Keratinocyte (primary cell): ENCODE data around the gene KLF2. TPM values are rescaled to one million over a fixed set of nuclear protein-coding genes. Genes with fewer than 3 reads are reported as not detected.

Experiments
- DNase-seq: peaks from one replicate; pipeline ENCODE4 v3.0.0-alpha.2; 2011; ENCODE audit warnings: low read depth, missing footprints, low spot score
- FAIRE-seq: peaks from 2 replicates; lab custom pipeline; 2011; peaks lifted over from hg19 to GRCh38; lab: Jason Lieb, UNC
- H2AFZ ChIP-seq: 2 replicates; pipeline ENCODE4 v1.6.0; 2012; ENCODE audit warnings: low read length, control low read depth, inconsistent platforms; ENCODE audit not compliant: control insufficient read depth
- H3K27ac ChIP-seq: 2 replicates; pipeline ENCODE4 v1.5.1; 2011; ENCODE audit warnings: low read length; ENCODE audit not compliant: control insufficient read depth, insufficient read depth
- H3K27me3 ChIP-seq: 3 replicates; pipeline ENCODE4 v1.6.0; 2011; ENCODE audit warnings: low read length; ENCODE audit not compliant: control insufficient read depth, insufficient read depth; ENCODE audit errors: extremely low read depth
- H3K36me3 ChIP-seq, 2 experiments: 2 replicates in 1 of 2; 3 replicates in 1 of 2; pipeline ENCODE4 v1.5.1; 2011; ENCODE audit warnings: low read length in 2 of 2, mild to moderate bottlenecking in 1 of 2; ENCODE audit not compliant: control insufficient read depth in 2 of 2, insufficient read depth in 2 of 2; ENCODE audit errors: extremely low read depth in 1 of 2
- H3K4me1 ChIP-seq: 3 replicates; pipeline ENCODE4 v1.5.1; 2011; ENCODE audit warnings: low read length; ENCODE audit not compliant: control insufficient read depth, insufficient read depth; ENCODE audit errors: extremely low read depth
- H3K4me2 ChIP-seq: 3 replicates; pipeline ENCODE4 v1.6.0; 2011; ENCODE audit warnings: low read depth, low read length; ENCODE audit not compliant: control insufficient read depth, insufficient read depth; ENCODE audit errors: extremely low read depth
- H3K4me3 ChIP-seq, 3 experiments: fragments of 200-600 bp in 1 of 3; sonication (generic) in 1 of 3; 2 replicates in 2 of 3; 3 replicates in 1 of 3; pipeline ENCODE4 v1.5.1; 2011 to 2016; ENCODE audit warnings: low read length in 3 of 3, mild to moderate bottlenecking in 3 of 3, control low read depth in 2 of 3, inconsistent platforms in 1 of 3, low read depth in 1 of 3, mixed read lengths in 1 of 3, mixed run types in 1 of 3, moderate library complexity in 1 of 3; ENCODE audit not compliant: control insufficient read depth in 2 of 3, insufficient read depth in 2 of 3; ENCODE audit errors: extremely low read depth in 1 of 3
- H3K79me2 ChIP-seq: 2 replicates; pipeline ENCODE4 v1.6.0; 2012; ENCODE audit warnings: low read length; ENCODE audit not compliant: control insufficient read depth, insufficient read depth
- H3K9ac ChIP-seq: 3 replicates; pipeline ENCODE4 v1.6.0; 2011; ENCODE audit warnings: low read length; ENCODE audit not compliant: control insufficient read depth, insufficient read depth; ENCODE audit errors: extremely low read depth
- H3K9me1 ChIP-seq: 3 replicates; pipeline ENCODE4 v1.6.0; 2011; ENCODE audit warnings: low read length; ENCODE audit not compliant: control insufficient read depth, insufficient read depth; ENCODE audit errors: extremely low read depth
- H3K9me3 ChIP-seq: 2 replicates; pipeline ENCODE4 v1.5.1; 2012; ENCODE audit warnings: low read depth, low read length; ENCODE audit not compliant: control insufficient read depth
- H4K20me1 ChIP-seq: 3 replicates; pipeline ENCODE4 v1.6.0; 2011; ENCODE audit warnings: low read length; ENCODE audit not compliant: control insufficient read depth, insufficient read depth; ENCODE audit errors: extremely low read depth
- EZH2 ChIP-seq: IDR thresholded peaks from one replicate; pipeline ENCODE4 v1.6.1; 2012; ENCODE audit warnings: inconsistent platforms, mild to moderate bottlenecking, low read length, moderate library complexity
- dilution Hi-C: fragments of 300-500 bp; cut with MboI; formaldehyde crosslinking; loops from one replicate; pipeline ENCODE4 v1.7.0; 2020; ENCODE audit warnings: low sequenced_read_pairs; ENCODE audit not compliant: extremely low pct_ligation_motif_present
- polyA plus RNA-seq, 5 experiments: library from polyadenylated mRNA; depleted of rRNA in 3 of 5; stranded (reverse) in 3 of 5; stranded (forward) in 1 of 5; unstranded in 1 of 5; fragments of >200 nt; gene quantifications; 1 replicate in 1 of 5; 2 replicates in 3 of 5; 3 replicates in 1 of 5; pipeline versions ENCODE4 v1.2.1 to v1.2.3, GENCODE V29; 2011 to 2012; ENCODE audit warnings: missing spikeins in 2 of 5, low read depth in 1 of 5, low replicate concordance in 1 of 5
- TF ChIP-seq, protein P1 (sequence below), 3 experiments: IDR thresholded peaks in 1 of 3; conservative IDR thresholded peaks in 1 of 3; optimal IDR thresholded peaks in 1 of 3; 2 replicates in 2 of 3; 3 replicates in 1 of 3; pipeline versions ENCODE3 to v1.5.1; 2011; ENCODE audit warnings: low read length in 3 of 3, mild to moderate bottlenecking in 3 of 3, moderate library complexity in 2 of 3, control low read depth in 1 of 3, inconsistent platforms in 1 of 3; ENCODE audit not compliant: insufficient read depth in 2 of 3; ENCODE audit errors: extremely low read depth in 1 of 3

KLF2 gene
- polyA plus RNA-seq, 1 donor (not counting 4 experiments of a cell fraction or from before 2014, with no cell fraction given), result not detected

DNA sequence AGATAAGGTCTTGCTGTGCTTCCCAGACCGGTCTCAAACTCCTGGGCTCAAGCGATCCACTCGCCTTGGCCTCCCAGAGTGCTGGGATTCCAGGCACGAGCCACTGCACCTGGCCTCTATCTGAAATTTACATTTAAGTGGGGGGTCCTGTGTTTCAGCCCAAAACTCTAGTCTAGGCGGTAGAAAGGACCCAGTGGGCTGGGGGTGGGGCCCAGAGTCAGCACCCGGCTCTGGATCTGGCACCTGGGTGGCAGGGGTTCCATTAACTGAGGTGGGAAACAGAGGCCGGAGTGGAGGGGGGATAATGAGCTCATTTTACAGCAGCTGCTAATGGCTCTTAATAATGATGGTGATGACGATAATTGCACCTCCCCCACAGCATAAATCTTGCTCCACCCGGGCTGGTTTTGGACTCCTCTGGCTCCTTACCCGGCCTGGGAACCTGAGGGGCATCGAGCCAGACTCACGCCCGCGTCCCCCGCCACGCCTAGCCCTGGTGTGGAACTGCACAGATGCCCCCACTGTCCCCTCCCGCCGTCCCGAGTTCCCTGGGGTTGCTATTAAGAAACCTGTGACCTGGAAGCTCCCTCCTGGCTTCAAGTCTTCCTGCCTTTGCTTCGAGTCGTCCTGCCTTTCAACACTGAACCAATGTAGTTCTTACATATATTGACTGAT, 17.8 kb upstream of the KLF2 start:
- no peak overlapping the region for H2AFZ ChIP-seq
- H3K27ac ChIP-seq, result no peak overlapping the region
- no peaks in the 10 kb centered on the region for H3K36me3 ChIP-seq
- dilution Hi-C loops, result no loop called here
- no peak for DNase-seq
- peaks cover 3% of the 10 kb centered on the region for H3K4me1 ChIP-seq
- no peaks in the 10 kb centered on the region for H4K20me1 ChIP-seq
- no peak for FAIRE-seq
- H3K4me3 ChIP-seq, result no peak overlapping the region
- no peak overlapping the region for H3K4me2 ChIP-seq
- H3K9ac ChIP-seq, result no peak overlapping the region
- no peak for TF ChIP-seq EZH2
- TF ChIP-seq, protein P1, sequence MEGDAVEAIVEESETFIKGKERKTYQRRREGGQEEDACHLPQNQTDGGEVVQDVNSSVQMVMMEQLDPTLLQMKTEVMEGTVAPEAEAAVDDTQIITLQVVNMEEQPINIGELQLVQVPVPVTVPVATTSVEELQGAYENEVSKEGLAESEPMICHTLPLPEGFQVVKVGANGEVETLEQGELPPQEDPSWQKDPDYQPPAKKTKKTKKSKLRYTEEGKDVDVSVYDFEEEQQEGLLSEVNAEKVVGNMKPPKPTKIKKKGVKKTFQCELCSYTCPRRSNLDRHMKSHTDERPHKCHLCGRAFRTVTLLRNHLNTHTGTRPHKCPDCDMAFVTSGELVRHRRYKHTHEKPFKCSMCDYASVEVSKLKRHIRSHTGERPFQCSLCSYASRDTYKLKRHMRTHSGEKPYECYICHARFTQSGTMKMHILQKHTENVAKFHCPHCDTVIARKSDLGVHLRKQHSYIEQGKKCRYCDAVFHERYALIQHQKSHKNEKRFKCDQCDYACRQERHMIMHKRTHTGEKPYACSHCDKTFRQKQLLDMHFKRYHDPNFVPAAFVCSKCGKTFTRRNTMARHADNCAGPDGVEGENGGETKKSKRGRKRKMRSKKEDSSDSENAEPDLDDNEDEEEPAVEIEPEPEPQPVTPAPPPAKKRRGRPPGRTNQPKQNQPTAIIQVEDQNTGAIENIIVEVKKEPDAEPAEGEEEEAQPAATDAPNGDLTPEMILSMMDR (optimal IDR thresholded peaks at IDR 0.05 in 1 of 3, IDR thresholded peaks at IDR 0.05 in 1 of 3, conservative IDR thresholded peaks at IDR 0.05 in 1 of 3; ENCODE audit: extremely low read depth in 1 of 3, insufficient read depth in 2 of 3, low read length in 3 of 3), result no peak
- no peaks in the 10 kb centered on the region for H3K9me3 ChIP-seq
- no peaks in the 10 kb centered on the region for H3K79me2 ChIP-seq
- no peaks in the 10 kb centered on the region for H3K27me3 ChIP-seq
- H3K9me1 ChIP-seq, result no peaks in the 10 kb centered on the region

DNA sequence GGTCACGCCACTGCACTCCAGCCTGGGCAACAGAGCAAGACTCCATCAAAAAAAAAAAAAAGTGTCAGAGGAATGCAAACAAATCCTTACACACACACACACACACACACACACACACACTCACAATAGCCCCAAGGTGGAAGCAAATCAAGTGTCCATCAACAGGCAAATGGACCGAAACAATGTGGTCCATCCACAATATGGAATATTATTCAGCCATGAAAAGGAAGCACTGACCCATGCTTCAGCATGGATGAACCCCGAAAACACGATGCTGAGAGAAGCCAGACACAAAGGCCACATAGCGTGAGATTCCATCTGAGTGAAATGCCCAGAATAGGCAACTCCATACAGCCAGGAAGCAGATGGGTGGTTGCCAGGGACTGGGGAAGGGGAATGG, 16.5 kb upstream of the KLF2 start:
- Histone ChIP-seq H3K9me3 (no peaks in the 10 kb centered on the region), H3K27ac (no peak overlapping the region), H3K4me2 (no peak overlapping the region), H3K4me1 (no peaks in the 10 kb centered on the region), H2AFZ (no peak overlapping the region), H3K79me2 (no peaks in the 10 kb centered on the region), H3K27me3 (no peaks in the 10 kb centered on the region), H3K9ac (no peak overlapping the region), H4K20me1 (no peaks in the 10 kb centered on the region), H3K9me1 (no peaks in the 10 kb centered on the region), H3K4me3 (no peak overlapping the region), H3K36me3 (no peaks in the 10 kb centered on the region)
- dilution Hi-C loops, result no loop called here
- DNase-seq (no peak), FAIRE-seq (no peak)
- TF ChIP-seq, protein P1 (optimal IDR thresholded peaks at IDR 0.05 in 1 of 3, IDR thresholded peaks at IDR 0.05 in 1 of 3, conservative IDR thresholded peaks at IDR 0.05 in 1 of 3; ENCODE audit: extremely low read depth in 1 of 3, insufficient read depth in 2 of 3, low read length in 3 of 3), result no peak
- TF ChIP-seq EZH2, result no peak
